ENCODE results near the gene COL19A1.

Gene COL19A1

DNA sequence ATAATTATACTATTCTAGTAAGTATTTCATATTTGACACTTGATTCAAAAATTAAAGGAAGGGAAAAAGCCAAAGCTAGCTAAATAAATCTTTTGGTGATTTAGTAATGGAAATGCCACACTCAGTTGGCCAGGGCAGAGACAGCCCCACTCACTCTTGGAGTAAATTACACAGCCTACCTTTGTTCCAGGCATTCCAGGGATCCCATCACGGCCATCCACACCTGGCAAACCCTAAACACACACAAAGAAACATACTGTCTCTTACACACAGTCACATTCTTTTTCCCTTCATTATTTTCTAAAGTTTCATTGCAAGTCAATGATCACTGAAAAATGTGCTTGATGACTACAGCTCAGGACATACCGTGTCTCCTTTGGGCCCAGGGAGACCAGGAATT, 388.4 kb downstream of the COL19A1 start:
- TF ChIP-seq, protein P1, sequence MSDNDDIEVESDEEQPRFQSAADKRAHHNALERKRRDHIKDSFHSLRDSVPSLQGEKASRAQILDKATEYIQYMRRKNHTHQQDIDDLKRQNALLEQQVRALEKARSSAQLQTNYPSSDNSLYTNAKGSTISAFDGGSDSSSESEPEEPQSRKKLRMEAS (IDR thresholded peaks at IDR 0.05; ENCODE audit: low read depth, low read length): no peak
- TF ChIP-seq MYC (IDR thresholded peaks at IDR 0.05; ENCODE audit: low read depth, low read length): no peak
- TF ChIP-seq, protein P2, sequence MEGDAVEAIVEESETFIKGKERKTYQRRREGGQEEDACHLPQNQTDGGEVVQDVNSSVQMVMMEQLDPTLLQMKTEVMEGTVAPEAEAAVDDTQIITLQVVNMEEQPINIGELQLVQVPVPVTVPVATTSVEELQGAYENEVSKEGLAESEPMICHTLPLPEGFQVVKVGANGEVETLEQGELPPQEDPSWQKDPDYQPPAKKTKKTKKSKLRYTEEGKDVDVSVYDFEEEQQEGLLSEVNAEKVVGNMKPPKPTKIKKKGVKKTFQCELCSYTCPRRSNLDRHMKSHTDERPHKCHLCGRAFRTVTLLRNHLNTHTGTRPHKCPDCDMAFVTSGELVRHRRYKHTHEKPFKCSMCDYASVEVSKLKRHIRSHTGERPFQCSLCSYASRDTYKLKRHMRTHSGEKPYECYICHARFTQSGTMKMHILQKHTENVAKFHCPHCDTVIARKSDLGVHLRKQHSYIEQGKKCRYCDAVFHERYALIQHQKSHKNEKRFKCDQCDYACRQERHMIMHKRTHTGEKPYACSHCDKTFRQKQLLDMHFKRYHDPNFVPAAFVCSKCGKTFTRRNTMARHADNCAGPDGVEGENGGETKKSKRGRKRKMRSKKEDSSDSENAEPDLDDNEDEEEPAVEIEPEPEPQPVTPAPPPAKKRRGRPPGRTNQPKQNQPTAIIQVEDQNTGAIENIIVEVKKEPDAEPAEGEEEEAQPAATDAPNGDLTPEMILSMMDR (IDR thresholded peaks at IDR 0.05; ENCODE audit: low read depth, low read length): no peak
- TF ChIP-seq POLR2A (IDR thresholded peaks at IDR 0.05; ENCODE audit: extremely low read depth, insufficient read length): no peak
- no peak for DNase-seq (ENCODE audit: low read depth)

DNA sequence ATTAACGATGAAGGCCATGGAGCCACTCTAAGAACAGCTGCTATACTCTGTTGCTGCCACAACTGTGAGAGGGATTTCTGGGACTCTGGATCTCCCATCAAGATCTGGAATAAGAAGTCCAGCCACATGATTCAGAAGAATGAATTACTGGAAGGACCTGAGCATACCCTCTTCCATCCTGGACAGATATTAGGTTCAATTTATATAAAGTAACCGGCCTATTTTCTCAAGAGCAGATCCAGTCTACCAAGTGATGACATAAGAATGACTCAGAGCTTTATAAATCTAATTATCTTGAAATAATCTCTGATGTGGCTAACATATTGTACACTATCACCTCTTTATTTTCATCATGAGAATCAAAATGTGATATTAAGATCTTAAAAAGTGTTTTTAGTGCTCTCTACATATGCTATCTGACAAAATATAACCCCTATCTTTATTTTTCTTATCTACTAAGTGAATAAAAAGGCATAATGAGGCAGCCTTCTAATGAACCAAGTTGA, 391.5 kb downstream of the COL19A1 start:
- no peak for DNase-seq (ENCODE audit: low read depth)
- H3K4me3 ChIP-seq (ENCODE audit: low read depth, low read length): no peak overlapping the region
- no peak for TF ChIP-seq POLR2A (IDR thresholded peaks at IDR 0.05; ENCODE audit: extremely low read depth, insufficient read length)
- no peak for TF ChIP-seq MYC (IDR thresholded peaks at IDR 0.05; ENCODE audit: low read depth, low read length)
- TF ChIP-seq, protein P1 (IDR thresholded peaks at IDR 0.05; ENCODE audit: low read depth, low read length): no peak
- TF ChIP-seq, protein P2 (IDR thresholded peaks at IDR 0.05; ENCODE audit: low read depth, low read length): no peak

More for the DNA sequence above, 388.4 kb downstream of the COL19A1 start:
- no peak overlapping the region for H3K4me3 ChIP-seq (ENCODE audit: low read depth, low read length)

DNA sequence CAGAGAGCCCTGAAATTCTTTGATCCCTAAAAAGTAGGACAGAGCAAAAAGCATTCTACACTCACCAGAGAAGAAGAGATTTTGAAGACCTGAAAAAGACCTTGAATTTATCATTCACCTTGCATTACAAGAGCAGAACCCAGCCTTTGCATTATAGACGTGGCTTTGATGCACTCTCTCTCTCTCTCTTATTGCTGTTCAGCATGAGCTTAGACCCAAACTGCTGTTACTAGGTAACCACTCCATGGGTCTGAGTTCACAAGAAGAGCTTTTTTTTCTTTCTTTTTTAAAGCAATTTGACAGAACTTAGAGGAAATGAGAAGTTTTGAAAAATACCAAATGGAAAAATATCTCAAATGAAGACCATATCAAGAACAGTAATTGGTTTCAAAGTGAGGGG, 392.1 kb downstream of the COL19A1 start:
- H3K4me3 ChIP-seq (ENCODE audit: low read depth, low read length): no peak overlapping the region
- TF ChIP-seq, protein P2 (IDR thresholded peaks at IDR 0.05; ENCODE audit: low read depth, low read length): no peak
- TF ChIP-seq POLR2A (IDR thresholded peaks at IDR 0.05; ENCODE audit: extremely low read depth, insufficient read length) (no peak), MYC (IDR thresholded peaks at IDR 0.05; ENCODE audit: low read depth, low read length) (no peak)
- TF ChIP-seq, protein P1 (IDR thresholded peaks at IDR 0.05; ENCODE audit: low read depth, low read length): no peak
- no peak for DNase-seq (ENCODE audit: low read depth)
